Left hindlimb (tissue), 1 donor: Measurements from ENCODE around the gene CMSS1.

ENCODE experiments used
- DNase-seq: peaks from one replicate; pipeline ENCODE4 v3.0.0-alpha.2; 2018

Gene CMSS1

GRCh38 chr3:100157685-100158084 lies 340.0 kb downstream of the CMSS1 start:
- DNase-seq = no peak

GRCh38 chr3:100158918-100159330 lies 341.3 kb downstream of the CMSS1 start:
- no peak for DNase-seq

GRCh38 chr3:100159331-100160153 lies 341.9 kb downstream of the CMSS1 start:
- DNase-seq = no peak

- no peak for DNase-seq
Measured at GRCh38 chr3:100160521-100160920, 342.9 kb downstream of the CMSS1 start.

GRCh38 chr3:100163787-100164186 lies 346.1 kb downstream of the CMSS1 start:
- no peak for DNase-seq

- DNase-seq = no peak
Measured at GRCh38 chr3:100164743-100165142, 347.1 kb downstream of the CMSS1 start.

GRCh38 chr3:100165926-100166550 lies 348.4 kb downstream of the CMSS1 start:
- DNase-seq = no peak

GRCh38 chr3:100169201-100169920 lies 351.7 kb downstream of the CMSS1 start:
- no peak for DNase-seq

GRCh38 chr3:100170486-100170885 lies 352.8 kb downstream of the CMSS1 start:
- no peak for DNase-seq

- no peak for DNase-seq
Measured at GRCh38 chr3:100171211-100171914, 353.7 kb downstream of the CMSS1 start.

- DNase-seq = no peak
Measured at GRCh38 chr3:100173961-100174360, 356.3 kb downstream of the CMSS1 start.

GRCh38 chr3:100175637-100176280 lies 358.1 kb downstream of the CMSS1 start:
- DNase-seq = no peak

GRCh38 chr3:100179692-100180349 lies 362.2 kb downstream of the CMSS1 start:
- no peak for DNase-seq

GRCh38 chr3:100183608-100184125 lies 366.0 kb downstream of the CMSS1 start:
- no peak for DNase-seq

- DNase-seq = no peak
Measured at GRCh38 chr3:100184948-100185570, 367.4 kb downstream of the CMSS1 start.

- DNase-seq = no peak
Measured at GRCh38 chr3:100185847-100186246, 368.2 kb downstream of the CMSS1 start.

- DNase-seq = no peak
Measured at GRCh38 chr3:100189444-100189964, 371.8 kb downstream of the CMSS1 start.

GRCh38 chr3:100195375-100195774 lies 377.7 kb downstream of the CMSS1 start:
- DNase-seq = no peak

GRCh38 chr3:100197876-100198275 lies 380.2 kb downstream of the CMSS1 start:
- DNase-seq = no peak

- no peak for DNase-seq
Measured at GRCh38 chr3:100198579-100199269, 381.1 kb downstream of the CMSS1 start.
